Thoracic aorta (tissue), 2 donors: Measurements from ENCODE around the gene MYBBP1A. TPM values are rescaled to one million over a fixed set of nuclear protein-coding genes. Genes with fewer than 3 reads are reported as not detected.
"Not testable (repeated sequence)": the region's sequence is repeated elsewhere in the genome, so short reads cannot be mapped to it uniquely, and the experiment has no call there.

Experiments used
- ATAC-seq: fragments of 150-250 bp; one replicate; pipeline ENCODE4 v1.8.0; 2017; ENCODE audit warnings: low read depth; ENCODE audit not compliant: insufficient number of reproducible peaks, low FRiP score
- DNase-seq: peaks from one replicate; pipeline ENCODE4 v3.0.0-alpha.2; 2020; ENCODE audit warnings: low spot score
- H3K27ac ChIP-seq, 2 donors: fragments of 200-600 bp; sonication (generic); 1 replicate in 1 of 2; 2 replicates in 1 of 2; pipeline ENCODE4 v1.5.1; 2016; ENCODE audit warnings: mild to moderate bottlenecking in 2 of 2, moderate library complexity in 2 of 2
- H3K27me3 ChIP-seq: fragments of 200-600 bp; sonication (generic); replicated peaks from 2 replicates; pipeline ENCODE4 v1.6.0; 2016; ENCODE audit warnings: mild to moderate bottlenecking; ENCODE audit not compliant: insufficient read depth
- H3K36me3 ChIP-seq: fragments of 200-600 bp; sonication (generic); one replicate; pipeline ENCODE4 v1.5.1; 2016
- H3K4me1 ChIP-seq, 2 donors: fragments of 200-600 bp; sonication (generic); 1 replicate in 1 of 2; 2 replicates in 1 of 2; pipeline versions ENCODE4 v1.5.1 to v1.6.0; 2016; ENCODE audit warnings: low read depth in 2 of 2, mild to moderate bottlenecking in 1 of 2; ENCODE audit not compliant: control insufficient read depth in 1 of 2
- H3K4me3 ChIP-seq: fragments of 200-600 bp; sonication (generic); 2 replicates; pipeline ENCODE4 v1.5.1; 2016; ENCODE audit warnings: mild to moderate bottlenecking
- H3K9me3 ChIP-seq: fragments of 200-600 bp; sonication (generic); 2 replicates; pipeline ENCODE4 v1.5.1; 2016
- CTCF ChIP-seq: fragments of 200-600 bp; sonication (generic); IDR thresholded peaks from one replicate; pipeline ENCODE4 v1.5.1; 2019; ENCODE audit warnings: antibody characterized with exemption
- total RNA-seq, 2 donors: library from RNA; depleted of rRNA; stranded (reverse); fragments of >200 nt; gene quantifications; one replicate each; pipeline versions ENCODE4 v1.1.0 to v1.2.3, GENCODE V29; 2016

The MYBBP1A gene
- total RNA-seq: 10 to 100 TPM; 47.4 to 92.6 TPM

GRCh38 chr17:4554997-4555799 is at the start of gene MYBBP1A:
MYBBP1A (minus strand) TSS chr17:4555384; CDS start chr17:4555324, 60 bp downstream.
- H3K4me3 ChIP-seq: peak within 1 kb of the TSS; percentile 75
- no peak for TF ChIP-seq CTCF
- peaks cover 14 to 22% of the 10 kb centered on the region in 2 donors for H3K4me1 ChIP-seq
- DNase-seq (peak; percentile 94), ATAC-seq (peak; percentile 89)
- H3K27me3 ChIP-seq: no peaks in the 10 kb centered on the region
- peak within 1 kb of the TSS; percentile 70 to 89 for H3K27ac ChIP-seq
- H3K36me3 ChIP-seq: peaks cover 16% of the 10 kb centered on the region
- H3K9me3 ChIP-seq: no peaks in the 10 kb centered on the region

GRCh38 chr17:4604736-4605135 is 49.6 kb upstream of the MYBBP1A start:
- H3K27me3 ChIP-seq, DNase-seq, H3K27ac ChIP-seq, H3K4me3 ChIP-seq, H3K9me3 ChIP-seq, ATAC-seq, H3K36me3 ChIP-seq: not testable (repeated sequence)
- H3K4me1 ChIP-seq: peaks cover 0 to 14% of the 10 kb centered on the region in 2 donors

GRCh38 chr17:4604111-4604644 is 49.0 kb upstream of the MYBBP1A start:
- H3K4me3 ChIP-seq: no peak overlapping the region
- no peaks in the 10 kb centered on the region for H3K36me3 ChIP-seq
- peaks cover 0 to 14% of the 10 kb centered on the region in 2 donors for H3K4me1 ChIP-seq
- no peaks in the 10 kb centered on the region for H3K27me3 ChIP-seq
- DNase-seq (no peak), ATAC-seq (no peak)
- TF ChIP-seq CTCF: no peak
- no peak overlapping the region for H3K27ac ChIP-seq
- H3K9me3 ChIP-seq: no peaks in the 10 kb centered on the region

GRCh38 chr17:4602041-4602440 is 46.9 kb upstream of the MYBBP1A start:
- no peak for TF ChIP-seq CTCF
- Histone ChIP-seq H3K36me3 (no peaks in the 10 kb centered on the region), H3K9me3 (no peaks in the 10 kb centered on the region), H3K27me3 (no peaks in the 10 kb centered on the region), H3K4me1 (no peaks in the 10 kb centered on the region), H3K27ac (no peak overlapping the region), H3K4me3 (no peak overlapping the region)
- no peak for DNase-seq
- no peak for ATAC-seq

GRCh38 chr17:4601326-4601725 is 46.1 kb upstream of the MYBBP1A start:
- Histone ChIP-seq H3K9me3 (no peaks in the 10 kb centered on the region), H3K27me3 (no peaks in the 10 kb centered on the region), H3K27ac (no peak overlapping the region), H3K36me3 (no peaks in the 10 kb centered on the region), H3K4me3 (no peak overlapping the region), H3K4me1 (no peaks in the 10 kb centered on the region)
- no peak for TF ChIP-seq CTCF
- DNase-seq (no peak), ATAC-seq (no peak)
